GM18507 (cell line): Measurements from ENCODE around the gene IKZF4.
"Not testable (repeated sequence)": the region's sequence is repeated elsewhere in the genome, so short reads cannot be mapped to it uniquely, and the experiment has no call there.

Experiments used
- DNase-seq: peaks from one replicate; pipeline ENCODE4 v3.0.0; 2011; ENCODE audit warnings: low read depth; ENCODE audit not compliant: insufficient read length; ENCODE audit errors: extremely low spot score
- FAIRE-seq: peaks from 2 replicates; lab custom pipeline; 2011; peaks lifted over from hg19 to GRCh38; lab: Jason Lieb, UNC

IKZF4 gene

GRCh38 chr12:55996715-55997534 lies 23.9 kb upstream of the IKZF4 start, which contains the start of gene SUOX:
Gene SUOX, plus strand, starts transcription at chr12:55997276. Its CDS starts 4,946 bp downstream, at chr12:56002222.
- peak; percentile 98 for DNase-seq
- FAIRE-seq: peak; percentile 98

GRCh38 chr12:55997535-55997859 lies 23.3 kb upstream of the IKZF4 start:
- FAIRE-seq (no peak), DNase-seq (no peak)

DNA sequence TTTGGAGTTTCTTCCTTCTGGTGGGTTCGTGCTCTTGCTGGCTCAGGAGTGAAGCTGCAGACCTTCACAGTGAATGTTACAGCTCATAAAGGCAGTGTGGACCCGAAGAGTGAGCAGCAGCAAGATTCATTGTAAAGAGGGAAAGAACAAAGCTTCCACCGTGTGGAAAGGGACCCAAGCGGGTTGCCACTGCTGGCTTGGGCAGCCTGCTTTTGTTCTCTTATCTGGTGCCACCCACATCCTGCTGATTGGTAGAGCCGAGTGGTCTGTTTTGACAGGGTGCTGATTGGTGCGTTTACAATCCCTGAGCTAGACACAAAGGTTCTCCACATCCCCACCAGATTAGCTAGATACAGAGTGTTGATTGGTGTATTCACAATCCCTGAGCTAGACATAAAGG lies 21.3 kb upstream of the IKZF4 start:
- FAIRE-seq, DNase-seq: not testable (repeated sequence)

DNA sequence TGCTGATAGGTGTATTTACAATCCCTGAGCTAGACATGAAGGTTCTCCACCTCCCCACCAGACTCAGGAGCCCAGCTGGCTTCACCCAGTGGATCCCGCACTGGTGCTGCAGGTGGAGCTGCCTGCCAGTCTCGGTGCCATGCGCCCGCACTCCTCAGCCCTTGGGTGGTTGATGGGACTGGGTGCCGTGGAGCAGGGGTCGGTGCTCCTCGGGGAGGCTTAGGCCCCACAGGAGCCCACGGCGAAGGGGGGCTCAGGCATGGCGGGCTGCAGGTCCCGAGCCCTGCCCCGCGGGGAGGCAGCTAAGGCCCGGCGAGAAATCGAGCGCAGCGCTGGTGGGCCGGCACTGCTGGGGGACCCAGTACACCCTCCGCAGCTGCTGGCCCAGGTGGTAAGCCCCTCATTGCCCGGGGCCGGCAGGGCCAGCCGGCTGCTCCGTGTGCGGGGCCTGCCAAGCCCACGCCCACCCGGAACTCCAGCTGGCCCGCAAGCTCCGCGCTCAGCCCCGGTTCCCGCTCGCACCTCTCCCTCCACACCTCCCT lies 20.8 kb upstream of the IKZF4 start:
- DNase-seq, FAIRE-seq: not testable (repeated sequence)

DNA sequence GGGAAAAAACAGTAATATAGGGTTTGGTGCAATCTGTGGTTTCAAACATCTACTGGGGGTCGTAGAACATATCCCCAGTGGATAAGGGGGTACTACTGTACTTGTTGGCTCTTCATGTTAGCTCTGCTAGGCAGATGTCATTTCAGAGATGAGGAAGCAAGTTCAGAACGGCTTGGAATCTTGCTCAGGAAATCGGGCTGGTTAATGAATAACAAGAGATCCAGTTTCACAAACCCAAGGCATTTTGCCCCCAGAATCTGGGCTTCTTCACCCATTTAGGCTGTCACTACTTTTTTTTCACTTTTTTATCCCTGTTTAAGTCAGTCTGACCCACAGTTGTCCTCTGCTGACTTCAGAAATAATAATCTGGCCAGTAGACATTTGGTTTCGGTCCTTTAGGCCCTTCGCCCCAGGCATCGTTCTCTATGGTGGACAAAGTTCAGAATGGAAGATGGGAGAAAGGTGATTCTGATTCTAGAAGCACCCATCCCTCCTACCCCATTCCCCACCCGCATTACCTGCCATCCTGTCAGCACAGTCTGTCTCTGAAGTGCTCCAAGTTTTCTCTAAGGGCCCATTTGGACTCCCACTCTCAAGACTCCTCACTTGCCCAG lies 19.2 kb upstream of the IKZF4 start:
- no peak for FAIRE-seq

DNA sequence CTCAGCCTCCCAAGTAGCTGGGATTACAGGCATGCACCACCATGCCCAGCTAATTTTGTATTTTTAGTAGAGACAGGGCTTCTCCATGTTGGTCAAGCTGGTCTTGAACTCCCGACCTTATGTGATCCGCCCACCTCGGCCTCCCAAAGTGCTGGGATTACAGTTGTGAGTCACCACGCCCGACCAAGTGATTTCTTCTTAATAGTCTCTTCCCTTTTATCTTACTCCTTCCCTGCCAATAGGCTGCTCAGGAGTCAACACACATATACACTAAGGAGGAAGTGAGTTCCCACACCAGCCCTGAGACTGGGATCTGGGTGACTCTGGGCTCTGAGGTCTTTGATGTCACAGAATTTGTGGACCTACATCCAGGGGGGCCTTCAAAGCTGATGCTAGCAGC lies 17.5 kb upstream of the IKZF4 start:
- not testable (repeated sequence) for DNase-seq, FAIRE-seq

More for the DNA sequence above, 19.2 kb upstream of the IKZF4 start:
- DNase-seq: no peak

DNA sequence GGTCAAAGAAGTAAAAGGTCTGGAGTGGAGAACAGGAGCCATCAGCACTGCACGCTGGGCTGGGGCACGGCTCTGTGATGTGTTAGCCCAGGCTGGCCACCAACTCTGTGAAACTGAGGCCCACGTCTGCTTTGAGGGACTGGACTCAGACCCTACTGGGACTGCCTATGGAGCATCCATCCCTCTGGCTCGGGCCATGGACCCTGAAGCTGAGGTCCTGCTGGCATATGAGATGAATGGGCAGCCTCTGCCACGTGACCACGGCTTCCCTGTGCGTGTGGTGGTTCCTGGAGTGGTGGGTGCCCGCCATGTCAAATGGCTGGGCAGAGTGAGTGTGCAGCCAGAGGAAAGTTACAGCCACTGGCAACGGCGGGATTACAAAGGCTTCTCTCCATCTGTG lies 16.6 kb upstream of the IKZF4 start:
- FAIRE-seq (no peak), DNase-seq (no peak)

DNA sequence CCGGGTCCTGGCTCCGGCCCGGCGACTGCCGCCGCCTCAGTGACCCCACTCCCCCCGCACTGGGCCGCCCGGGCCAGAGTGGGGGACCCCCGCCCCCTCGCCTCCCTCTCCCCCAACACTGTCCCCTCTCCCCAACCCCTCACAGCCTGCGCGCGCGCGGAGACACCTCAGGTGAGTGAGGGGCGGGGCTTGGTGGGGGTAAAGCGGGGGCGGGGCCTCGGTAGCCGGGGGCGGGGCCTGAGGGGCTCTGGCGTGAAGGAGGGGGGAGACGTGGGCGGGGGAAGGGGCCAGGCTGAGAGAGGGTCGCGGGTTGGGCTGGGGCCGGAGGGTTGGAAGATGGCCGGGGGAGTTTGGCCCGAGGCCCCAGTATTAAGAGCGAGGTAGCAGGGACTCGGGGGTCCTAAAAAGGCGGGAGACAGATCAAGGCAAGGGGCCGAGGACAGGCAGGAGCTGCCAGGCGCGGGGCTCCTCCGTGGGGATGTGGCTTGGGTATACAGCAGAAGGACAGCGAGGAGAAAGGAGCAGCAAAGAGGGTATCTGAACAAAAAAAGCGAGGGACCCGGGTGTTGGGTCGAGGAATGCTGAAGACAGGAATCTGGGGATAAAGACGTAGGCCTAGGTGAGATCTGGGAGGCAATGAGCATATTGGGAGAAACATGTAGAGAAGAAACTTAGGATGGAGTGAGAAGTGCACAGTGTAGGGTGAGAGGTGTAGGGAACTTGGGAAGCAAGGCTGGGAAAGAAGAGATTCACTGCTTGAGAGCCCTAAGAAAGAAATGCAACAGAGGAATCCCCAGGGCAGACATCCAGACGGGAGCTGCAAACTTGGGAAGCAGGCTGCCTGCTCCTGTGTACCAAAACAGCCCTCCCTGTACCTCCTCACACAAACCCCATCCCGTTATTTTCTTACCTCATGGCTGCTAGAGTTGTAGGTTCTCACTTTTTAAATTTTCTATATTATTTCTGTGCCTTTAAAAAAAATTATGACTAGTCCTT lies 13.0 kb upstream of the IKZF4 start:
- DNase-seq (peak; percentile 67), FAIRE-seq (no peak)

DNA sequence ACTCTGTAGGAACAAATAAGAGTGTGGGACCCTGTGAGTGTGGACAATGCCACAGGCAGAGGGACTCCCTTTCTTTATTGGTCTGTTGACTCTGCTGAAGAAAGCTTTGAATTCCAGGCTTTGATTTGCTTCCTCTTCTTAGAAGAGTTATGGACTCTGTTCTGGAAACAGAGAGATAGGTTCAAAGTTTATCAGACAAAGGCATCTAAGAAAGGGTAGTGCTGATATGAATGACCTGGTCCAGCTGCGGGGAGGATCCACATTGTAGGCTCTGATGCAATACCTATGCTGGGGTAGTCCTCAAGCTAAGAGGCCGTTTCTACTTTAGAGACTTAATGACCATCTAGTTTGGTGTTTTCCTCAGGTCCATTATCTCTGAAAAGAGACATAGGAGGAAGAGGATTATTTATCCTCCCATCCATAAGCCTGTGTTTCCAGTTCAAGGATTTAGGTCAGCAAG lies 10.7 kb upstream of the IKZF4 start:
- DNase-seq: no peak
- no peak for FAIRE-seq

GRCh38 chr12:56011509-56012090 lies 9.2 kb upstream of the IKZF4 start:
- DNase-seq (no peak), FAIRE-seq (no peak)

DNA sequence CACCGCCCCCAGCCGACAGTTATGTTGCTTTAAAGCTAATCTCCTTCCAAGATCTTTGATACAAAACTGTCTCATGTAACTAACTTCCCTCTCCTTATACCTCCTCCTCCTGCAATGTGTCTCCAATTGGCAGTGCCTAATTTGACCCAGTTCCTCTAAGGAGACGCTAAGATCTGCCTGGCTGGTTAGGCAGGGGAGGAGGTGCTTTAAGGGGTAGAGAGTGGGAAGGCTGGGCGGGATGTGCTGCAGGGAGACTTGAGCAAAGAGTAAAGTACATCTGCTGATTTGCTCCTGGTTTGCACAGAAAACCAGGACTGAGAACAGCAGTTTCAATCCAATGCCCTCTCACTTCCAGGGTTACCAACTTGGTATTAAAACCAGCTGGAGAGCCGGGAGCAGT lies 7.4 kb upstream of the IKZF4 start:
- DNase-seq (no peak), FAIRE-seq (no peak)

DNA sequence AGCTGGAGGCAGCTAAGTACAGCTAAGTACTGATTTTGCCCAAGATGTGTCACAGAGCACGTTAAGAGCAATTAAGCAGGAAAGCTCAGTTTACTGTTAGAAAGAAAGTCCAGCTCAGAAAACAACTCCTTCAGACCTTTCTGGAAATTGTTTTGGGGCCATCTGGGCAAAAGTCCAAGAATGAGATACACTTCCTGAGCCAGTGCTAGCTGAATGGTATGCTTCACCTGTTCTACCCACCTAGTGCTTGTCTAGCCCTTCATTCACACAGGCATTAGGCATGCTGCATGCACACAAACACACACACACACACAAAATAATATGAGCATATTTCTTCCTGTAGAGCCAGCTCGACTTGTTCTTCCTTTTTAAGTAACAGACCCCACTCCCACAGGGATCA lies 6.6 kb upstream of the IKZF4 start:
- no peak for FAIRE-seq
- no peak for DNase-seq

- FAIRE-seq: no peak
- no peak for DNase-seq
These were observed 3.7 kb upstream of the IKZF4 start for GRCh38 chr12:56017181-56017580.

DNA sequence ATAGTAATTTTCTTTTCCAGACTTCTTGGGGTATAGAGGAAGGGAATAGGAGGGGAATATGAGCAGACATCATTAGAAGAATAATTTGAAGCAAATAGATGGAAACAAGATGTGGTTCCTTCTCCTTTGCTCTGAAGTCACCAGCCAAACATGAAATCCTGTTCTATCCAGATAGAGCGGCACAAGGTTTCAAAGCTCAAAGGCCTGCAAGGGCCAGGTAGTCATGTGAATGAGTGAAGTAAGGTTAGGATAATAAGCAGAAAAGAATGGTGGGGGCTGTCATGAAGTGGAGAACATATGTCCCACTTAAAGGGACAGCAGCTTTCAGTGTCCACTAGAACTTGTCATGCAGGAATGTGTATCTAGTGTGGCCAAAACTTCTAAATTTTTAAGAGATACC lies 2.5 kb upstream of the IKZF4 start:
- FAIRE-seq (no peak), DNase-seq (no peak)

DNA sequence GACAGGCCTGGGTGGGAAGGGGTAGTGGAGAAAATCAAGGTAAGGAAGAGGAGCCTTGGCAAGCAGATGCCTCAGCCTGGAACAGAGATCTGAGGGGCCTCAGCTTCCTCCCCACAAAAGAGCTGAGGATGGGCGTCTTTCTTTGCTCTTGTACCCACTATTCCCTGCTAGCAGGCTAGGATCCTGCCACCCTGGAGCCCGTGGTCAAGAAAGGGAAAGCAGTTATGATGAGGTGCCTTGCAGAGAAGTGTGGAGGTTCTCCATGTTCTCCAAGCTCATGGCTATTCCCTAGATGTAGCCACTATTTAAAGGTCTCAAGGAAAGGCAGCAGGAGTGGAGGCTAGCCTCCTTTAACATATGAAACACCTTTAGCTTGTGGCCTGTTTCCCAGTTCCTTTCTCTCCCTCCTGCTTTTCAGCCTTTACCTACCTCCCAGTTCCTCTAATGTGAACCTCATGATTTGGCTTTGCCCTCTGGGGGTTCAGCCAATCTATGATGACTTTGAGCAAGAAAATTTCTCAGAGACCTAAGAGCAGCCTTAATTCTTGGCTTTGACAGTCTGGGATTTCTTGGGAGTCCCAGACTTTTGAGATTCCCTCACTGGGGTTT lies 1.1 kb downstream of the IKZF4 start:
- FAIRE-seq: no peak
- no peak for DNase-seq

GRCh38 chr12:56028511-56029165 lies 7.8 kb downstream of the IKZF4 start:
- DNase-seq: no peak
- FAIRE-seq: no peak

- no peak for DNase-seq
- no peak for FAIRE-seq
These were observed 8.3 kb downstream of the IKZF4 start for GRCh38 chr12:56029166-56029519.

DNA sequence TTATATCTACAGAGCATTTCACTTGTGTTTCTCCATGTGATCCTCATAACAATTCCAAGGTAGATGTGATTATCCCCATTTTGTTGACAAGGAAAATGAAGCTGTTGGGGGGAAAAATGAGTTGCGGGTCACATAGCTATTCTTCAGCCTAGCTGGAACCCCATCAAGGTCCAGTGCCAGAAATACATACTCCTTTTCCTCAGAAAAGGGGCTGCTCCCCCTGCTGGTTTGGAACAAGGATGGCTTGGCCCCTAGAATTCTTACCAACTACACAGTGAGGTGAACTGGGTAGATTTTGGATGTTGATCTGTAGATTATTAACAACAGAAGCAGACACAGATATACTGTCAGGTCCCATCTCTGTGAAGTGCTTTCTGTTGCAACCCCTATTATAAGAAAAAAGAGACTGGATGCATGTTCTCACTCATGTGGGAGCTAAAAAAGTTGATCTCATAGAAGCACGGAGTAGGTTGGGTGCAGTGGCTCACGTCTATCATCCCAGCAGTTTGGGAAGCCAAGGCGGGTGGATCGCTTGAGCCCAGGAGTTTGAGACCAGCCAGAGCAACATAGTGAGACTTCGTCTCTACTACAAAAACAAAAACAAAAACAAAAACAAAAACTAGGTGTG lies 8.9 kb downstream of the IKZF4 start:
- DNase-seq (peak; percentile 36), FAIRE-seq (peak; percentile 64)
